Mesangial cell (primary cell): ENCODE data around the gene CCDC9. TPM values are rescaled to one million over a fixed set of nuclear protein-coding genes. Genes with fewer than 3 reads are reported as not detected.

ENCODE experiments used
- total RNA-seq: library from RNA; depleted of rRNA; stranded (reverse); fragments of >200 nt; gene quantifications from 2 replicates; pipeline ENCODE4 v1.2.3, GENCODE V29; 2015

The CCDC9 gene
- 9.0 and 10.9 TPM in 2 replicates for total RNA-seq

GRCh38 chr19:47255879-47256692 lies at the start of gene CCDC9:
Gene CCDC9, plus strand, starts transcription at chr19:47256525. Its CDS starts 1,876 bp downstream, at chr19:47258401.

GRCh38 chr19:47230921-47231214 lies 25.5 kb upstream of the CCDC9 start, which contains the start of gene BBC3:
Gene BBC3, minus strand, starts transcription at chr19:47231199. Its CDS starts 2,768 bp downstream, at chr19:47228431.

GRCh38 chr19:47274071-47274890 lies 18.0 kb downstream of the CCDC9 start, which contains the start of gene INAFM1:
Gene INAFM1, plus strand, starts transcription at chr19:47274885. Its CDS starts 35 bp downstream, at chr19:47274920.

GRCh38 chr19:47309608-47310007 lies 53.3 kb downstream of the CCDC9 start, which contains the start of gene C5AR1:
Gene C5AR1, plus strand, starts transcription at chr19:47309861. Its CDS starts 35 bp downstream, at chr19:47309896.

Other genes with a start within 250 kb of the CCDC9 start
- gene NPAS1, start 236.7 kb upstream of the CCDC9 start, total RNA-seq, result 0.16 and 1.0 TPM in 2 replicates
- 64.3 and 83.3 TPM in 2 replicates for gene TMEM160, start 207.9 kb upstream of the CCDC9 start, total RNA-seq
- 24.0 and 25.1 TPM in 2 replicates for gene ZC3H4, start 142.7 kb upstream of the CCDC9 start, total RNA-seq
- 93.0 and 187 TPM in 2 replicates for gene SAE1, start 125.7 kb upstream of the CCDC9 start, total RNA-seq
- gene BBC3, start 25.3 kb upstream of the CCDC9 start, total RNA-seq, result 14.0 and 26.6 TPM in 2 replicates
- gene INAFM1, start 18.4 kb downstream of the CCDC9 start, total RNA-seq, result 5.2 and 12.4 TPM in 2 replicates
- not detected in 2 replicates for gene C5AR1, start 53.3 kb downstream of the CCDC9 start, total RNA-seq
- not detected in 2 replicates for gene C5AR2, start 75.7 kb downstream of the CCDC9 start, total RNA-seq
- 16.8 and 18.9 TPM in 2 replicates for gene DHX34, start 92.8 kb downstream of the CCDC9 start, total RNA-seq
- 6.0 and 12.4 TPM in 2 replicates for gene MEIS3, start 163.0 kb downstream of the CCDC9 start, total RNA-seq
- gene SLC8A2, start 215.4 kb downstream of the CCDC9 start, total RNA-seq, result not detected in 2 replicates
- 6.6 and 7.7 TPM in 2 replicates for gene KPTN, start 227.7 kb downstream of the CCDC9 start, total RNA-seq